ENCODE measurements around the gene SEC24B. TPM values are rescaled to one million over a fixed set of nuclear protein-coding genes. Genes with fewer than 3 reads are reported as not detected.

Gene SEC24B
- total and polyA plus RNA-seq, 10 of the 15 experiments (the other 5 are each of a cell fraction or from before 2014, with no cell fraction given), result 6.4 to 43.2 (median 16.0) TPM

GRCh38 chr4:109532182-109532581, 98.6 kb downstream of the SEC24B start (continued):
- TF ChIP-seq MEF2A (IDR thresholded peaks at IDR 0.05; ENCODE audit: insufficient read depth, low read depth, low read length), result no peak

GRCh38 chr4:109545401-109545800, 111.8 kb downstream of the SEC24B start:
- H2AFZ ChIP-seq (ENCODE audit: control insufficient read depth, low read depth, low read length), result no peak overlapping the region
- no peaks in the 10 kb centered on the region for H3K27me3 ChIP-seq (replicated peaks in 1 of 2; ENCODE audit: control insufficient read depth in 2 of 2, insufficient read depth in 2 of 2, low read length in 1 of 2)
- FAIRE-seq (no peak), DNase-seq (ENCODE audit: low read depth, low spot score) (no peak), ATAC-seq (no peak)
- H3K9ac ChIP-seq (ENCODE audit: control insufficient read depth, insufficient read depth, low read length), result no peak overlapping the region
- 100% methylated on average over 1 of the region's 1 CpG for WGBS (ENCODE audit: insufficient coverage, insufficient replicate concordance, low lambda C conversion rate, missing lambda C conversion rate)
- TF ChIP-seq RUNX3 (IDR thresholded peaks at IDR 0.05; ENCODE audit: low read length) (no peak), CHD4 (IDR thresholded peaks at IDR 0.05) (no peak), USF2 (IDR thresholded peaks at IDR 0.05; ENCODE audit: borderline replicate concordance, low read depth, low read length) (no peak), YY1 (IDR thresholded peaks at IDR 0.05; ENCODE audit: low read depth, low read length) (no peak), PAX8 (IDR thresholded peaks at IDR 0.05) (no peak), SUZ12 (IDR thresholded peaks at IDR 0.05; ENCODE audit: unreplicated experiment) (no peak), KDM1A (IDR thresholded peaks at IDR 0.05; ENCODE audit: borderline replicate concordance) (no peak), HDAC2 (IDR thresholded peaks at IDR 0.05) (no peak), CREM (IDR thresholded peaks at IDR 0.05; ENCODE audit: low read depth) (no peak)
- ChIA-PET POLR2A (no interaction called here), SMC1A (ENCODE audit: uncharacterized antibody, unreplicated experiment) (interaction anchor here (0.7 to 1.6 kb wide), 2 partner anchors 118 to 436 kb away, joined by 3 to 4 read pairs; no protein-coding TSS in a partner anchor), RAD21 (ENCODE audit: unreplicated experiment) (no interaction called here), CTCF (interaction anchor here (1.0 to 1.9 kb wide), 6 partner anchors 9 to 282 kb away, joined by 3 to 8 read pairs (median 4); partner anchors contain the start of genes CASP6 and RRH)
- in situ Hi-C loops (cut with MboI), result no loop called here
- H3K9me3 ChIP-seq (replicated peaks; ENCODE audit: control insufficient read depth, insufficient read depth, low read length), result no peaks in the 10 kb centered on the region
- no peaks in the 10 kb centered on the region for H4K20me1 ChIP-seq (ENCODE audit: control insufficient read depth, insufficient read depth)
- no peak overlapping the region for H3K4me2 ChIP-seq (ENCODE audit: control insufficient read depth, insufficient read depth)
- intact Hi-C loops (cut with micrococcal nuclease; ENCODE audit: unreplicated experiment), result no loop called here
- no TSS peak for BruUV-seq (replicated peaks)
- no peaks in the 10 kb centered on the region for H3K4me1 ChIP-seq (ENCODE audit: control insufficient read depth, insufficient read depth, low read length)
- H3K4me3 ChIP-seq, result no peak overlapping the region
- H3K36me3 ChIP-seq (ENCODE audit: control insufficient read depth in 2 of 2, insufficient read depth in 2 of 2, low read length in 1 of 2), result peaks cover 0 to 9% of the 10 kb centered on the region in 2 experiments; a peak in 1 of 4 replicates
- no peaks in the 10 kb centered on the region for H3K79me2 ChIP-seq (ENCODE audit: control insufficient read depth, insufficient read depth, low read length)
- no peak overlapping the region for H3K27ac ChIP-seq (ENCODE audit: control insufficient read depth, insufficient read depth)
